SU-DHL-6 (cell line): ENCODE results near the gene CARMIL1.

Experiments used
- H2AFZ ChIP-seq: fragments of 200-600 bp; sonication (generic); 2 replicates; pipeline ENCODE4 v1.6.1; 2014; ENCODE audit warnings: low read depth, mild to moderate bottlenecking, moderate library complexity, mixed read lengths, antibody characterized with exemption, low read length; ENCODE audit not compliant: severe bottlenecking
- H3F3A ChIP-seq: fragments of 200-600 bp; shearing (Covaris generic); 2 replicates; pipeline ENCODE4 v1.6.0; 2016; ENCODE audit warnings: antibody characterized with exemption, mild to moderate bottlenecking; ENCODE audit not compliant: insufficient read depth
- H3K27ac ChIP-seq: fragments of 200-600 bp; sonication (generic); 2 replicates; pipeline ENCODE4 v1.5.1; 2016; ENCODE audit warnings: low read depth, mild to moderate bottlenecking, low read length, moderate library complexity, mixed read lengths
- H3K27me3 ChIP-seq: fragments of 200-600 bp; sonication (generic), shearing (Covaris generic); 2 replicates; pipeline ENCODE4 v1.6.0; 2014; ENCODE audit warnings: mild to moderate bottlenecking, low read length
- H3K36me3 ChIP-seq: fragments of 200-600 bp; sonication (generic); 2 replicates; pipeline ENCODE4 v1.6.1; 2014; ENCODE audit warnings: mild to moderate bottlenecking, low read length, mixed read lengths
- H3K4me2 ChIP-seq: fragments of 300-600, 200-600 bp; shearing (Covaris generic), sonication (generic); 2 replicates; pipeline ENCODE4 v1.6.0; 2014; ENCODE audit warnings: low read length, low read depth, mild to moderate bottlenecking; ENCODE audit not compliant: poor library complexity, severe bottlenecking
- H3K4me3 ChIP-seq: fragments of 200-600 bp; sonication (generic); 2 replicates; pipeline ENCODE4 v1.5.1; 2014; ENCODE audit warnings: antibody characterized with exemption, low read length, mild to moderate bottlenecking, mixed read lengths; ENCODE audit not compliant: insufficient read depth, poor library complexity, severe bottlenecking
- H3K79me2 ChIP-seq: fragments of 200-600 bp; sonication (generic); 2 replicates; pipeline ENCODE4 v1.6.1; 2014; ENCODE audit warnings: mild to moderate bottlenecking, low read length, moderate library complexity; ENCODE audit not compliant: insufficient read depth
- H3K9ac ChIP-seq: fragments of 200-600 bp; sonication (generic); 2 replicates; pipeline ENCODE4 v1.7.0; 2014; ENCODE audit warnings: mild to moderate bottlenecking, low read length
- H3K9me2 ChIP-seq: fragments of 200-600 bp; sonication (generic); replicated peaks from 2 replicates; pipeline ENCODE4 v1.6.1; 2014; ENCODE audit warnings: low read length; ENCODE audit not compliant: insufficient read depth
- H3K9me3 ChIP-seq: fragments of 200-600 bp; sonication (generic); 2 replicates; pipeline ENCODE4 v1.6.1; 2014; ENCODE audit warnings: low read length, mixed read lengths; ENCODE audit not compliant: insufficient read depth
- H4K20me1 ChIP-seq: fragments of 200-600 bp; sonication (generic); 2 replicates; pipeline ENCODE4 v1.6.1; 2014; ENCODE audit warnings: low read depth, mild to moderate bottlenecking, antibody characterized with exemption, low read length, moderate library complexity, mixed read lengths
- CTCF ChIP-seq: fragments of 200-600 bp; sonication (generic); IDR thresholded peaks from one replicate; pipeline ENCODE4 v1.5.1; 2017; ENCODE audit warnings: antibody characterized with exemption, mild to moderate bottlenecking, low read length, moderate library complexity; ENCODE audit not compliant: insufficient read depth, poor library complexity, severe bottlenecking
- EZH2phosphoT487 ChIP-seq: fragments of 200-600 bp; sonication (generic), shearing (Covaris generic); conservative IDR thresholded peaks from 2 replicates; pipeline ENCODE4 v1.6.1; 2018; ENCODE audit warnings: mild to moderate bottlenecking, antibody characterized with exemption, low read length, moderate library complexity, mixed read lengths

Gene CARMIL1

GRCh38 chr6:25469797-25470388 is 190.7 kb downstream of the CARMIL1 start:
- H3K27ac ChIP-seq, result no peak overlapping the region
- no peak overlapping the region for H3K4me3 ChIP-seq
- H3K4me2 ChIP-seq, result no peak overlapping the region
- no peaks in the 10 kb centered on the region for H3K9me3 ChIP-seq
- peak; percentile 14 for TF ChIP-seq CTCF
- no peak for TF ChIP-seq EZH2phosphoT487
- no peaks in the 10 kb centered on the region for H3F3A ChIP-seq
- H3K79me2 ChIP-seq, result no peaks in the 10 kb centered on the region
- H3K27me3 ChIP-seq, result no peaks in the 10 kb centered on the region
- H3K36me3 ChIP-seq, result 0 out of 2 replicates have a peak, but pooled peaks cover 14% of the 10 kb centered on the region
- no peaks in the 10 kb centered on the region for H4K20me1 ChIP-seq
- no peak overlapping the region for H2AFZ ChIP-seq
- no peak overlapping the region for H3K9ac ChIP-seq
- H3K9me2 ChIP-seq, result no peaks in the 10 kb centered on the region

- Histone ChIP-seq H3K9me2 (no peaks in the 10 kb centered on the region), H3K9ac (no peak overlapping the region), H3F3A (no peaks in the 10 kb centered on the region), H3K4me2 (no peak overlapping the region), H3K27me3 (no peaks in the 10 kb centered on the region), H3K27ac (no peak overlapping the region), H3K9me3 (no peaks in the 10 kb centered on the region), H3K36me3 (0 out of 2 replicates have a peak, but pooled peaks cover 14% of the 10 kb centered on the region), H3K79me2 (no peaks in the 10 kb centered on the region), H2AFZ (no peak overlapping the region), H4K20me1 (no peaks in the 10 kb centered on the region), H3K4me3 (no peak overlapping the region)
- TF ChIP-seq CTCF (no peak), EZH2phosphoT487 (no peak)
These were observed 193.1 kb downstream of the CARMIL1 start for GRCh38 chr6:25472306-25472705.

GRCh38 chr6:25472906-25473305 is 193.7 kb downstream of the CARMIL1 start:
- Histone ChIP-seq H3K9me2 (no peaks in the 10 kb centered on the region), H2AFZ (no peak overlapping the region), H3K4me2 (no peak overlapping the region), H3K79me2 (no peaks in the 10 kb centered on the region), H3K27me3 (no peaks in the 10 kb centered on the region), H3K4me3 (no peak overlapping the region), H3K9ac (no peak overlapping the region), H3K9me3 (no peaks in the 10 kb centered on the region), H4K20me1 (no peaks in the 10 kb centered on the region), H3K36me3 (0 out of 2 replicates have a peak, but pooled peaks cover 14% of the 10 kb centered on the region), H3K27ac (no peak overlapping the region), H3F3A (no peaks in the 10 kb centered on the region)
- TF ChIP-seq CTCF, result no peak
- TF ChIP-seq EZH2phosphoT487, result no peak

- H3K9me3 ChIP-seq, result no peaks in the 10 kb centered on the region
- H3K27me3 ChIP-seq, result no peaks in the 10 kb centered on the region
- no peaks in the 10 kb centered on the region for H3K79me2 ChIP-seq
- no peak overlapping the region for H3K27ac ChIP-seq
- no peaks in the 10 kb centered on the region for H4K20me1 ChIP-seq
- H3K4me2 ChIP-seq, result no peak overlapping the region
- H3K9me2 ChIP-seq, result no peaks in the 10 kb centered on the region
- no peak overlapping the region for H3K9ac ChIP-seq
- TF ChIP-seq CTCF, result no peak
- TF ChIP-seq EZH2phosphoT487, result no peak
- no peaks in the 10 kb centered on the region for H3F3A ChIP-seq
- H3K4me3 ChIP-seq, result no peak overlapping the region
- H2AFZ ChIP-seq, result no peak overlapping the region
- H3K36me3 ChIP-seq, result 0 out of 2 replicates have a peak, but pooled peaks cover 14% of the 10 kb centered on the region
These were observed 194.3 kb downstream of the CARMIL1 start for GRCh38 chr6:25473447-25473846.
